GM23338 (cell line): ENCODE results near the gene EIF4G3. TPM values are rescaled to one million over a fixed set of nuclear protein-coding genes. Genes with fewer than 3 reads are reported as not detected.

Experiments
- ATAC-seq: fragments of 200-7000 bp; cut with Tn5 transposase; 3 replicates; pipeline ENCODE4 v1.9.1; 2020
- DNase-seq: peaks from one replicate; pipeline ENCODE4 v3.0.0-alpha.2; 2015; ENCODE audit warnings: low spot score
- H2AFZ ChIP-seq: fragments of 200-600 bp; sonication (generic); 2 replicates; pipeline ENCODE4 v1.8.0; 2016; ENCODE audit warnings: antibody characterized with exemption, mild to moderate bottlenecking, moderate library complexity
- H3F3A ChIP-seq: fragments of 200-600 bp; sonication (generic); replicated peaks from 2 replicates; pipeline ENCODE4 v1.8.0; 2017; ENCODE audit warnings: antibody characterized with exemption, mixed run types, low read depth
- H3K27ac ChIP-seq: fragments of 200-600 bp; sonication (generic); 2 replicates; pipeline ENCODE4 v1.6.1; 2016; ENCODE audit warnings: low read depth
- H3K27me3 ChIP-seq: fragments of 200-600 bp; sonication (generic); 2 replicates; pipeline ENCODE4 v1.8.0; 2016; ENCODE audit warnings: mild to moderate bottlenecking, mixed run types, moderate library complexity; ENCODE audit not compliant: insufficient read depth
- H3K36me3 ChIP-seq: fragments of 200-600 bp; sonication (generic); 2 replicates; pipeline ENCODE4 v1.8.0; 2016; ENCODE audit warnings: mild to moderate bottlenecking; ENCODE audit not compliant: insufficient read depth
- H3K4me1 ChIP-seq: fragments of 200-600 bp; sonication (generic); 2 replicates; pipeline ENCODE4 v1.8.0; 2016; ENCODE audit warnings: mild to moderate bottlenecking, moderate library complexity; ENCODE audit not compliant: insufficient read depth
- H3K4me2 ChIP-seq: fragments of 200-600 bp; sonication (generic); 2 replicates; pipeline ENCODE4 v1.7.1; 2017; ENCODE audit warnings: mixed run types
- H3K4me3 ChIP-seq: fragments of 200-600 bp; sonication (generic); 2 replicates; pipeline ENCODE4 v1.6.1; 2016; ENCODE audit warnings: mixed run types
- H3K79me2 ChIP-seq: fragments of 200-600 bp; sonication (generic); replicated peaks from 2 replicates; pipeline ENCODE4 v1.8.0; 2017; ENCODE audit warnings: mild to moderate bottlenecking; ENCODE audit not compliant: insufficient read depth
- H3K9me2 ChIP-seq: fragments of 200-600 bp; sonication (generic); 2 replicates; pipeline ENCODE4 v1.8.0; 2017; ENCODE audit not compliant: insufficient read depth
- H4K20me1 ChIP-seq: fragments of 200-600 bp; sonication (generic); replicated peaks from 2 replicates; pipeline ENCODE4 v1.8.0; 2017; ENCODE audit warnings: mild to moderate bottlenecking; ENCODE audit not compliant: insufficient read depth
- H3K27ac Mint-ChIP-seq: 2 replicates; pipeline ENCODE4 v1.8.0; 2020; ENCODE audit warnings: inconsistent platforms, mild to moderate bottlenecking, moderate library complexity, mixed read lengths
- H3K27me3 Mint-ChIP-seq: 3 replicates; pipeline ENCODE4 v1.8.0; 2022; ENCODE audit warnings: low read depth, mild to moderate bottlenecking, moderate library complexity, mixed read lengths, inconsistent platforms; ENCODE audit not compliant: insufficient read depth, poor library complexity
- H3K36me3 Mint-ChIP-seq: 3 replicates; pipeline ENCODE4 v1.8.0; 2021; ENCODE audit warnings: low read depth, mild to moderate bottlenecking, inconsistent platforms, moderate library complexity, mixed read lengths
- H3K4me1 Mint-ChIP-seq: 3 replicates; pipeline ENCODE4 v1.8.0; 2020; ENCODE audit warnings: mild to moderate bottlenecking, inconsistent platforms, mixed read lengths
- H3K4me3 Mint-ChIP-seq: 3 replicates; pipeline ENCODE4 v1.8.0; 2021; ENCODE audit warnings: moderate library complexity, mild to moderate bottlenecking, inconsistent platforms, mixed read lengths
- H3K9me3 Mint-ChIP-seq: 3 replicates; pipeline ENCODE4 v1.8.0; 2020; ENCODE audit warnings: moderate library complexity, mild to moderate bottlenecking, inconsistent platforms, mixed read lengths
- CREB1 ChIP-seq: fragments of 250-450 bp; sonication (Bioruptor Pico); IDR thresholded peaks from 2 replicates; pipeline ENCODE4 v1.5.0; 2020; ENCODE audit warnings: low read depth, mild to moderate bottlenecking, moderate library complexity
- CTCF ChIP-seq, 2 experiments: fragments of 200-600 bp in 1 of 2; sonication (generic) in 1 of 2; conservative IDR thresholded peaks; 2 replicates each; pipeline versions ENCODE4 v1.5.1 to v1.6.1; 2016 to 2017; ENCODE audit warnings: antibody characterized with exemption in 2 of 2, low read depth in 2 of 2, mild to moderate bottlenecking in 2 of 2, moderate library complexity in 1 of 2
- ETS1 ChIP-seq: IDR thresholded peaks from 2 replicates; pipeline ENCODE4 v1.6.1; 2016; ENCODE audit warnings: antibody characterized with exemption
- EZH2 ChIP-seq: fragments of 200-600 bp; sonication (generic); IDR thresholded peaks from one replicate; pipeline ENCODE4 v1.8.0; 2017; ENCODE audit warnings: antibody characterized with exemption, mild to moderate bottlenecking, low read depth; ENCODE audit not compliant: unreplicated experiment
- EZH2phosphoT487 ChIP-seq: fragments of 200-600 bp; sonication (generic); IDR thresholded peaks from one replicate; pipeline ENCODE4 v1.8.1; 2018; ENCODE audit warnings: antibody characterized with exemption; ENCODE audit not compliant: unreplicated experiment
- JUNB ChIP-seq: IDR thresholded peaks from one replicate; pipeline ENCODE4 v1.6.1; 2016; ENCODE audit warnings: antibody characterized with exemption; ENCODE audit not compliant: unreplicated experiment
- NANOG ChIP-seq: IDR thresholded peaks from 2 replicates; pipeline ENCODE4 v1.6.1; 2016; ENCODE audit warnings: antibody characterized with exemption, borderline replicate concordance
- POLR2AphosphoS5 ChIP-seq: IDR thresholded peaks from 2 replicates; pipeline ENCODE4 v1.6.1; 2016; ENCODE audit warnings: antibody characterized with exemption, low read depth
- REST ChIP-seq: IDR thresholded peaks from one replicate; pipeline ENCODE4 v1.6.1; 2018; ENCODE audit warnings: antibody characterized with exemption; ENCODE audit not compliant: unreplicated experiment
- STAT1 ChIP-seq: IDR thresholded peaks from one replicate; pipeline ENCODE4 v1.6.1; 2016; ENCODE audit warnings: antibody characterized with exemption; ENCODE audit not compliant: unreplicated experiment
- ZNF114 ChIP-seq: fragments of 250-450 bp; sonication (Bioruptor Pico); IDR thresholded peaks from 2 replicates; pipeline ENCODE4 v1.5.0; 2020; ENCODE audit warnings: mild to moderate bottlenecking, moderate library complexity
- ZNF331 ChIP-seq: fragments of 250-450 bp; sonication (Bioruptor Pico); IDR thresholded peaks from 2 replicates; pipeline ENCODE4 v1.5.0; 2020; ENCODE audit warnings: low read depth, mild to moderate bottlenecking, moderate library complexity
- ZNF462 ChIP-seq: fragments of 250-450 bp; sonication (Bioruptor Pico); IDR thresholded peaks from 2 replicates; pipeline ENCODE4 v1.5.0; 2020; ENCODE audit warnings: mild to moderate bottlenecking, moderate library complexity
- polyA plus RNA-seq: library from polyadenylated mRNA; unstranded; fragments of >200 nt; fragmentation: Nextera tagmentation; extraction: Ambion mirVana; gene quantifications from 2 replicates; pipeline ENCODE4 v1.2.1, GENCODE V29; 2016
- total RNA-seq: library from RNA; depleted of rRNA; stranded (reverse); fragments of >200 nt; shearing (Covaris generic); gene quantifications from 2 replicates; pipeline ENCODE4 v1.2.3, GENCODE V29; 2014

The EIF4G3 gene
- total and polyA plus RNA-seq, 2 experiments from 2014 or later: 37.9 to 68.1 TPM

- no peak for ATAC-seq
- TF ChIP-seq POLR2AphosphoS5: no peak
- TF ChIP-seq ZNF462: no peak
- TF ChIP-seq ETS1: no peak
- no peak for TF ChIP-seq CTCF (conservative IDR thresholded peaks at IDR 0.05; ENCODE audit: low read depth in 2 of 2)
- TF ChIP-seq ZNF331 (CRISPR knock-in tag): no peak
- no peak for TF ChIP-seq NANOG
- TF ChIP-seq JUNB: no peak
- no peak for TF ChIP-seq STAT1
- TF ChIP-seq EZH2phosphoT487: no peak
- no peak for TF ChIP-seq REST
- no peak for TF ChIP-seq ZNF114
- TF ChIP-seq CREB1 (CRISPR knock-in tag): no peak
- no peak for TF ChIP-seq EZH2
- DNase-seq: no peak
- peaks cover 20% of the 10 kb centered on the region; the same call in 1 of the 2 replicates for H4K20me1 ChIP-seq
- H3K4me1 ChIP-seq: no peaks in the 10 kb centered on the region
- no peak overlapping the region for H2AFZ ChIP-seq
- no peak overlapping the region for H3K4me2 ChIP-seq
- Mint-ChIP-seq H3K4me1 (no peaks in the 10 kb centered on the region; the same call in 2 of the 3 replicates), H3K9me3 (no peaks in the 10 kb centered on the region), H3K27me3 (peaks cover 2% of the 10 kb centered on the region), H3K36me3 (no peaks in the 10 kb centered on the region), H3K27ac (no peak overlapping the region), H3K4me3 (no peak overlapping the region)
- H3K79me2 ChIP-seq: peaks cover 65% of the 10 kb centered on the region
- no peaks in the 10 kb centered on the region for H3K9me2 ChIP-seq
- H3K4me3 ChIP-seq: no peak overlapping the region
- H3F3A ChIP-seq: no peaks in the 10 kb centered on the region
- H3K36me3 ChIP-seq: no peaks in the 10 kb centered on the region
- H3K27ac ChIP-seq: no peak overlapping the region
- no peaks in the 10 kb centered on the region for H3K27me3 ChIP-seq
These were observed 168.8 kb downstream of the EIF4G3 start for GRCh38 chr1:21007876-21008275.
